Uterus (tissue), 2 donors: ENCODE measurements around the gene PRTFDC1.

Source experiments
- CTCF ChIP-seq, 4 experiments: fragments of 200-600 bp in 2 of 4; fragments of 450-650 bp in 2 of 4; sonication (generic) in 2 of 4; IDR thresholded peaks; one replicate each; pipeline ENCODE4 v1.5.1; 2016 to 2019; ENCODE audit warnings: antibody characterized with exemption in 4 of 4, mild to moderate bottlenecking in 2 of 4, moderate library complexity in 1 of 4
- POLR2A ChIP-seq, 2 donors: fragments of 450-650 bp; IDR thresholded peaks; one replicate each; pipeline ENCODE4 v1.6.1; 2016; ENCODE audit warnings: antibody characterized with exemption in 2 of 2, mild to moderate bottlenecking in 1 of 2, moderate library complexity in 1 of 2

- no peak for TF ChIP-seq CTCF (IDR thresholded peaks at IDR 0.05)
- no peak for TF ChIP-seq POLR2A (IDR thresholded peaks at IDR 0.05)
Observed at GRCh38 chr10:24891823-24892222, 60.6 kb downstream of the PRTFDC1 start.
